HUES6 (cell line): ENCODE measurements around the gene FOXN3.

Experiments
- H3K27ac ChIP-seq: 2 replicates; pipeline ENCODE4 v1.7.0; 2013; ENCODE audit warnings: low read depth, mild to moderate bottlenecking, low read length, inconsistent platforms
- H3K27me3 ChIP-seq: 2 replicates; pipeline ENCODE4 v1.6.1; 2013; ENCODE audit warnings: low read length; ENCODE audit not compliant: control insufficient read depth, insufficient read depth
- H3K36me3 ChIP-seq: 2 replicates; pipeline ENCODE4 v1.6.1; 2013; ENCODE audit warnings: low read length; ENCODE audit not compliant: control insufficient read depth, insufficient read depth
- H3K4me1 ChIP-seq: 2 replicates; pipeline ENCODE4 v1.6.1; 2013; ENCODE audit warnings: low read length; ENCODE audit not compliant: control insufficient read depth, insufficient read depth
- H3K4me3 ChIP-seq: 2 replicates; pipeline ENCODE4 v1.5.1; 2013; ENCODE audit warnings: low read depth, low read length
- H3K9ac ChIP-seq: one replicate; pipeline ENCODE4 v1.6.1; 2013; ENCODE audit warnings: mild to moderate bottlenecking, low read length
- H3K9me3 ChIP-seq: 2 replicates; pipeline ENCODE4 v1.6.1; 2013; ENCODE audit warnings: low read depth, low read length; ENCODE audit not compliant: control insufficient read depth, insufficient read depth

Gene FOXN3

GRCh38 chr14:89327771-89328212 lies 89.2 kb downstream of the FOXN3 start:
- H3K27ac ChIP-seq, result no peak overlapping the region
- no peaks in the 10 kb centered on the region for H3K27me3 ChIP-seq
- no peaks in the 10 kb centered on the region for H3K9me3 ChIP-seq
- H3K4me3 ChIP-seq, result no peak overlapping the region
- peaks cover 33% of the 10 kb centered on the region for H3K36me3 ChIP-seq
- no peak overlapping the region for H3K9ac ChIP-seq
- peaks cover 14% of the 10 kb centered on the region for H3K4me1 ChIP-seq

- Histone ChIP-seq H3K4me3 (no peak overlapping the region), H3K9ac (no peak overlapping the region), H3K9me3 (no peaks in the 10 kb centered on the region), H3K36me3 (peaks cover 37% of the 10 kb centered on the region), H3K4me1 (peaks cover 8% of the 10 kb centered on the region), H3K27me3 (no peaks in the 10 kb centered on the region), H3K27ac (no peak overlapping the region)
Observed at GRCh38 chr14:89325959-89326358, 91.1 kb downstream of the FOXN3 start.

GRCh38 chr14:89325299-89325883 lies 91.6 kb downstream of the FOXN3 start:
- Histone ChIP-seq H3K27ac (no peak overlapping the region), H3K4me3 (no peak overlapping the region)

GRCh38 chr14:89324501-89325298 lies 92.3 kb downstream of the FOXN3 start:
- Histone ChIP-seq H3K9ac (no peak overlapping the region), H3K36me3 (peaks cover 48% of the 10 kb centered on the region), H3K27me3 (no peaks in the 10 kb centered on the region), H3K27ac (no peak overlapping the region), H3K9me3 (peaks cover 10% of the 10 kb centered on the region; the same call in 1 of the 2 replicates), H3K4me1 (no peaks in the 10 kb centered on the region; the same call in 1 of the 2 replicates), H3K4me3 (no peak overlapping the region)

More at GRCh38 chr14:89325299-89325883, 91.6 kb downstream of the FOXN3 start:
- Histone ChIP-seq H3K36me3 (peaks cover 42% of the 10 kb centered on the region), H3K9me3 (peaks cover 3% of the 10 kb centered on the region; the same call in 1 of the 2 replicates), H3K9ac (no peak overlapping the region), H3K27me3 (no peaks in the 10 kb centered on the region), H3K4me1 (peaks cover 2% of the 10 kb centered on the region; the same call in 1 of the 2 replicates)

- peaks cover 58% of the 10 kb centered on the region for H3K36me3 ChIP-seq
- H3K27ac ChIP-seq, result no peak overlapping the region
- H3K4me3 ChIP-seq, result no peak overlapping the region
Observed at GRCh38 chr14:89320381-89321000, 96.5 kb downstream of the FOXN3 start.

GRCh38 chr14:89319687-89320086 lies 97.3 kb downstream of the FOXN3 start:
- H3K9ac ChIP-seq, result no peak overlapping the region
- H3K27me3 ChIP-seq, result no peaks in the 10 kb centered on the region
- H3K4me3 ChIP-seq, result no peak overlapping the region
- peaks cover 61% of the 10 kb centered on the region for H3K36me3 ChIP-seq
- peaks cover 17% of the 10 kb centered on the region for H3K9me3 ChIP-seq
- H3K4me1 ChIP-seq, result peaks cover 5% of the 10 kb centered on the region; the same call in 1 of the 2 replicates
- H3K27ac ChIP-seq, result no peak overlapping the region

More at GRCh38 chr14:89320381-89321000, 96.5 kb downstream of the FOXN3 start:
- H3K9ac ChIP-seq, result no peak overlapping the region
- no peaks in the 10 kb centered on the region for H3K27me3 ChIP-seq
- H3K4me1 ChIP-seq, result peaks cover 5% of the 10 kb centered on the region; the same call in 1 of the 2 replicates
- H3K9me3 ChIP-seq, result peaks cover 17% of the 10 kb centered on the region

GRCh38 chr14:89317051-89317691 lies 99.9 kb downstream of the FOXN3 start:
- H3K4me1 ChIP-seq, result peaks cover 5% of the 10 kb centered on the region; the same call in 1 of the 2 replicates
- H3K4me3 ChIP-seq, result no peak overlapping the region
- no peak overlapping the region for H3K27ac ChIP-seq
- H3K9ac ChIP-seq, result no peak overlapping the region
- H3K27me3 ChIP-seq, result no peaks in the 10 kb centered on the region
- peaks cover 60% of the 10 kb centered on the region for H3K36me3 ChIP-seq
- peaks cover 17% of the 10 kb centered on the region for H3K9me3 ChIP-seq

GRCh38 chr14:89315493-89316470 lies 101.3 kb downstream of the FOXN3 start:
- no peaks in the 10 kb centered on the region for H3K27me3 ChIP-seq
- H3K4me1 ChIP-seq, result peaks cover 5% of the 10 kb centered on the region; the same call in 1 of the 2 replicates
- H3K9me3 ChIP-seq, result peaks cover 17% of the 10 kb centered on the region
- H3K4me3 ChIP-seq, result no peak overlapping the region
- no peak overlapping the region for H3K9ac ChIP-seq
- H3K36me3 ChIP-seq, result peaks cover 58% of the 10 kb centered on the region
- no peak overlapping the region for H3K27ac ChIP-seq

- Histone ChIP-seq H3K4me1 (peaks cover 19% of the 10 kb centered on the region), H3K9me3 (peaks cover 4% of the 10 kb centered on the region), H3K27ac (no peak overlapping the region), H3K27me3 (no peaks in the 10 kb centered on the region), H3K4me3 (no peak overlapping the region), H3K36me3 (peaks cover 44% of the 10 kb centered on the region), H3K9ac (no peak overlapping the region)
Observed at GRCh38 chr14:89314274-89314673, 102.8 kb downstream of the FOXN3 start.

GRCh38 chr14:89312932-89313331 lies 104.1 kb downstream of the FOXN3 start:
- no peaks in the 10 kb centered on the region for H3K9me3 ChIP-seq
- H3K4me3 ChIP-seq, result no peak overlapping the region
- no peak overlapping the region for H3K27ac ChIP-seq
- peaks cover 36% of the 10 kb centered on the region for H3K36me3 ChIP-seq
- H3K27me3 ChIP-seq, result no peaks in the 10 kb centered on the region
- H3K4me1 ChIP-seq, result peaks cover 32% of the 10 kb centered on the region
- H3K9ac ChIP-seq, result no peak overlapping the region
